Hippocampal formation (tissue), 2 donors: ENCODE data around the gene PRKAR2A.

Experiments
- DNase-seq, 2 donors: peaks; one replicate each; lab custom pipeline; 2025; lab: John Stamatoyannopoulos, UW

Gene PRKAR2A

DNA sequence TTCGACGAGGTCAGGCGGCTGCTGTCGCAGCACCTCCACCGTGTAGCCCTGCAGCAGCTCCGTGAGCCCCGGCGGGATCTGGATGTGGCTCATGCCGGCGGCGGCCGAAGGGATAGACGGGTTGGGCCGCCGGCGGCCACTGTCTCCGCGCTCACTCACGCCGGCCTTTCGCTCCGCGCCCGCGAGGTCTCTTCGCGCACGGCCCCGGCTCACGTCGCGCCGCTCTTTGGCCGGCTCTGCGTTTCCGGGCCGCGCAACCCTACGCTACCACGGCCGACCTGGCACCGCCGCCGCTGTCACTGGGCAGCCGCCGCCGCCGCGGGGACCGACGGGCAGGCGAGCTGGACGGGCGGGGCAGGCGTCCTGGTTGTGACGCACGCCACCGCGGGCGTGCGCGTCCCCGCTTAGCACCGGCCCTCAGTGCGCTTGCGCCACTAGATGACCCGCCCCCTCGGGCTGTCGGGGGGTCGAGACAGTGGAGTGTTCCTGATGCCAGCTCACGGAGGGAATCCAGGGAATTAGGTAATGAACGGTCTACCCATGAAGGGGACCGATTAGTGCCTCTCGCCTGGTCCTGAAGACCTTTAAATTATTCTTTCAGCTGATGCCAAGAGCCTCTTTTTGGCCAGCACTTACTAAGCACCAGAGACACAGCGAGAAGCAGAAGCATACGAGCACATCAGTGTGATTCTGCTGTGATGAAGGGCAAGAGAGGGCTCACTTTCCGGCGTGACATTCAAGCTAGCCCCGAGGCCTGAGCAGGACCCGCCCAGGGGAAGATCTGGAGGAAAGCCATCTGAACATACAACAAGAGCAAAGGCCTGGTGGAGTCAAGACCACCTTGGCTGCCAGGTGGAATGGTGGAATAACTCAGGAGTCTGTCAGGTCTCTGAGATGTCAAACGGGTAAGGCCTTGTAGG is at the start of gene PRKAR2A:
Gene PRKAR2A (minus strand): TSS at position 371 of the 920 bp plus-strand sequence. CDS start 278 bp downstream, at position 93.
- DNase-seq, result peak; percentile 84 to 87

GRCh38 chr3:48896936-48897335 is 49.3 kb upstream of the PRKAR2A start:
- DNase-seq, result no peak

- no peak for DNase-seq
Measured at GRCh38 chr3:48894516-48894915, 46.8 kb upstream of the PRKAR2A start.

- DNase-seq, result no peak
Measured at GRCh38 chr3:48891606-48892005, 43.9 kb upstream of the PRKAR2A start.

- DNase-seq, result no peak
Measured at GRCh38 chr3:48885753-48886152, 38.1 kb upstream of the PRKAR2A start.

DNA sequence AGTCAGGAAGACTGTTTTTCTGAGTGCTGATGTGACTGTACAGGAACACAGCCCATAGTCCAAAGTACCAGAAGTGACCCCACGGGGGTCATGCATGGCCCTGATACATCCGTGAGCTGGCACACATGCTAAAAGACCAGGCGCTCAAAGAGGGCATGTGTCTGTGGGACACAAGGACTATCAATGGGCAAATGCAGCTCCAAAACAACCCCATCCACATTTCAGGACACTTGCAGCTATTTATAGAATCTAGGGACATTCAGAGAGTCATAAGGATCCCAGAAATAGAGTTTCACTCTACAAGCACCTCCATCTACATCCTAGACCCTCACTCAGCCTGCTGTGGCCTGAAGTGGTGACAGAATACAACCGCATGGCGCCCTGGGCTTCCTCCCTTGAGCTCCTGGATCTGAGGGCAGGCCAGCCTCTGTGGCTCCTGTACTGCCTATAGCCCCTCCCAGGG is 34.0 kb upstream of the PRKAR2A start:
- DNase-seq, result no peak

DNA sequence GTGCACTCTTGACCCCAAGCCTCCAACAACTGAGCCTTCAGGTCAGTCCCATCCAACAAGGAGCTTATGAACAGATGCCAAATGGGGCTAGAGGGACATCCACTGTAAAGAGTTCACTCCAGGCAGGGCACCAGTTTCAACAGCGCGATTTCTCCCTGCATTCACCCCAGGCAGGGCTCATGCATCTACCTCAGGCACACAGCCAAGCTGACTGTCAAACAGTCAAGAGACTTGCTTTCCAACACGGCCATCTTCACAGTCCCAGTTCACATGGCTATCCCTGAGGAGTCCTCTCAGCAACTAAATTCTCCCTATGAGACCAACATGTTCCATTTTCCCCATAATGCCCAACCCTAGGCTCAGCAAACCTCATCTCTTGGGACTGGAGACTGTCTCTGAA is 33.3 kb upstream of the PRKAR2A start:
- no peak for DNase-seq

DNA sequence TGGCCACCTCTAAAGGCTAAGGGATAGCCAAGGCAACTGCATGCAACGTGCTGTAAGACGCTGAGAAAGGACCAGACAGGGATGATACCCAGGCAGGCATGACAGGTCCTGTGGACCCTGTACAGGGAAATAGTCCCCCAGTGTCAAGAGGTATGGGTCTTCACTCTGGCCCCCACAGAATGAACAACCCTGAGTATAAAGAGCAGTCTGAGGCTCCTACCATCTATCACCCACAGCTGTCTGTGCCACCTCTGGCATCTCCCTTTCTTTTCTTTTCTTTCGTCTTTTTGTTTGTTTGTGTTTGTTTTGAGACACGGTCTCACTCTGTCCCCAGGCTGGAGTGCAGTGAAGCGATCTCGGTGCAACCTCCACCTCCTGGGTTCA is 32.3 kb upstream of the PRKAR2A start:
- DNase-seq, result no peak

GRCh38 chr3:48879307-48879993 is 31.8 kb upstream of the PRKAR2A start:
- no peak for DNase-seq

DNA sequence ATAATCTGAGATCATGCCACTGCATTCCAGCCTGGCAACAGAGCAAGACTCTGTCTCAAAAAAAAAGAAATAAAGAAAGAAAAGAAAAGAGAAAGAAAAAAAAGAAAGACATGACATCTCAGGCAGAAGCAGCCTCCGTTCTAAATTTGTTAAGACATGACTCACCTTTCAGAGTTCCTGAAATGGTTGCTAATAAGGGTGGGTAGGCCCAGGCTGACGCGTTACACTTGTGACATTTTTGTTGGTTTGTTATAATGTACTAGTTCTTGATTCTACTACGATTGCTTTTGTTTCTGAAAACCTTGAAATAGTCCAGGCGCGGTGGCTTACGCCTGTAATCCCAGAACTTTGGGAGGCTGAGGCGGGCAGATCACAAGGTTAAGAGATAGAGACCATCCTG is 30.0 kb upstream of the PRKAR2A start:
- no peak for DNase-seq

DNA sequence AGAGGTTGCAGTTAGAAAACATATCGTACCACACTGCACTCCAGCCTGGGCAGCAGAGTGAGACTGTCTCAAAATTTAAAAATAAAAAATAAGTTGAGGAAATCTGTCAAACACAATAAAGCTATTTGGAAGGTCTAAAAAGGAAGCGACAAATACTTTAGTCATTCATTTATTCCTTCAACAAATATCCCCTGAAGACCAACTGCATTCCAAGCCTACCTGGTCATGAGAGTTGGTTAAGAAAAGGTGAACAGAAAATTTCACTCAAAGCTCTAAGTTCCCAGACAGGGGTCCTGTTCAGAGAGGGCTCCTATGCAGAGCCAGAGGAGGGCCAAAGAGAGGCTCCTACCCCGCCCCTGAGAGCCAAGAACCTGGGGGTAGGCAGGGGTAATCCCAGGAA is 15.4 kb upstream of the PRKAR2A start:
- DNase-seq, result no peak

- DNase-seq, result no peak
Measured at GRCh38 chr3:48859206-48859605, 11.5 kb upstream of the PRKAR2A start.

GRCh38 chr3:48858709-48859108 is 11.0 kb upstream of the PRKAR2A start:
- no peak for DNase-seq

GRCh38 chr3:48857641-48858040 is 10.0 kb upstream of the PRKAR2A start:
- DNase-seq, result no peak

DNA sequence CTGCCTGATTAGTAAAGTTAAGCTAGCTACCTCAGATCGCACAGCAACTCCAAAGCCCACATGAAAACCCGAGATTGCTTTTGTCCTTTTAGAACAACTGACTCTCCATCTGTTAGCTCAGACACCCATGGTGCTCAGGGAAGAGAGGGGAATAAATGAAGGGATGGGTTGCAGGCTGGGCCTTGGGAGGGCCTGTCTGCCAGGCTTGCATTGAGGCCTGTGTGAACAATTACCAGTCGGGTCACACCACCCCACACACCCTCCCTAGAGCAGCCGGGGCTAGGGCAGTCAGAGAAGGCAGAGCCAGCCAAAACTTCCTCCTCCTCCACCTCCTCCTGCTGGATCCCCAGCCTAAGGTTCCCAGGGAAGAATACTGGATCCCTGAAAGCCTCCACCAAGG is 8.8 kb upstream of the PRKAR2A start:
- peak in 1 of 2 donors; percentile 19 for DNase-seq

DNA sequence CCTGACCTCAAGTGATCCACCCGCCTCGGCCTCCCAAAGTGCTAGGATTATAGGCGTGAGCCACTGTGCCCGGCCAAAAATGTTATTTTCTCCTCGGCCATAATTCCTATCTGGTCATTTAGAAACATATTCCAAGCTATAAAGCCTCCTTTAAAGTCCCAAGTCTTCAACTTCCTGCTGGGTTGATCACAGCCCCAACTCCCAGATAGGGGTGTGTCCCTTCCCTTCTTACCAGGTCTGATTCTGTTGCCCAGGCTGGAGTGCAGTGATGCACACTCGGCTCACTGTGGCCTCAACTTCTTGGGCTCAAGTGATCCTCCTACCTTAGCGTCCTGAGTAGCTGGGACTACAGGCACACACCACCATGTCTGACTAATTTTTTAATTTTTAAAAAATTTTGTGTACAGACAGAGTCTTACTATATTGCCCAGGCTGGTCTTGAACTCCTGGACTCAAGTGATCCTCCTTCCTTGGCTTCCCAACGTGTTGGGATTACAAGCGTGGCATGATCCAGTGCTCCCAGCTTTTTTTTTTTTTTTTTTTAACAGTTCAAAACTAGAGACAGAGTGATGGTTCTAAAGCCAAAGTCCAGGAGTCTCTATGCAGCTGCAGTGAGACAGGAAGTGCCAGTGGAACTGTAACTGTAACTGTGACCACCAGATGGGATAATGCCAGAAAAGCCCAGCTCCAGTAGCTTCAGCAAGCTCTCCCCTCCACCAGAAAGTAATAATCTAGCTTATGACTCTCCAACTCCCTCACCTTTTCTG is 8.2 kb upstream of the PRKAR2A start:
- DNase-seq, result no peak

- DNase-seq, result no peak
Measured at GRCh38 chr3:48852151-48852550, 4.5 kb upstream of the PRKAR2A start.

DNA sequence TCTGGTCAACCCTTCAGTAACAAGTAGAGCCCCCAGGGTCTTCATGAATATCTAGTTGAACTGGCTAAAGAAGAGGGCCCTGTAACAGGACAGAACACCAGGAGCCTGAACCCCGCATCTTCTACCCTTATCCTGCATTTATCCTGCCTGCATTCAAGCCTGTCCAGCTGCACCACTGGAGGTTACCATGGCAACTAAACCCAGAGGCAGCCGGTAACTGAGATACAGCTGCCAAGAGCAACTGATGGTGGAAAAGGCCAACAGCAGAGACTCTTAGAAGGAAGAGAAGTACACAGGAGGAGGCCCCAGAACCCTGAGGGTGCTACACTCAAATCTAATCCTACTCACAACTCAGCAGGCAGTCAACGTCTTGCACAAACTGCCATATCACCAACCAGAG is 3.7 kb upstream of the PRKAR2A start:
- DNase-seq, result peak in 1 of 2 donors; percentile 19

- no peak for DNase-seq
Measured at GRCh38 chr3:48848816-48849515, 1.3 kb upstream of the PRKAR2A start.

DNA sequence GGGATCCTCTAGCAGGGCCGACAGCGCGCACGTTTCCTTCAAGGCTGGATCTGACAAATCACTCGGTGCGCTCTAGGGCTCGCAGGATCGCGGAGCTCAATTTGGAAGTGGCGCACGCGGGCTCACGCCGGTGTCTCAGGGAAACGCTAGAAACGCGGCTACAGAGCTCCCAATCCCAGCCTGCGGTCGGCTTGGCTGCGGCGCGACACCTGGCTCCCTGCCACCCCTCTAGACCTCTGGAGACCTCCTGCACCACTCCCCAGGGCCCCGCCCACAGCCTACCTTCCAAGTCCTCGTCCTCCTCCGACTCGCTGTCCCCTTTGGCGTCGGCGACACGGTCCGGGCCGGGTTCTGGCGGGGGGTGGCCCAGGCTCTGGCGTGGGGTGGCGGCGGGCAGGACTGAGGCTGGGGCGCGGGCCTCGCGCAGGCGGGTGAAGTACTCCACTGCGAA is 596 bp downstream of the PRKAR2A start:
- DNase-seq, result peak; percentile 31 to 59

DNA sequence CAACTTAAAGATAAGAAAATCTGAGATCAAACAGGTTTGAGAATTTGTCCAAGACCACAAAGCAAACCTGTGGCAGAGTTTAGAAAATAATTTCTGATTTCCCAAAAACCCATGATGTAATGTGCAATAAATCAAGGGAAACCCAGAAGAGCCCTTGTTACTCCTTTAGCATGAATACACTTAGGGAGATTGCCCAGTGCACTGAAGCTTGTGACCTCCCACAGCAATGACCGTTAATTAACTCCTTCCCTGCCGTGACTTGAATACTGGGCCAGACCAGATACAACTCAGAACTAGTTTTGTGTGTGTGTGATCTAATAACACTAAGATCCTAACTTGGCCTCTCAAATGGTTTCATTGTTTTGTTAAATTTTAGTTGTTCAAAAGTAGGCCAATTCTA is 2.5 kb downstream of the PRKAR2A start:
- DNase-seq, result no peak

GRCh38 chr3:48837163-48837562 is 10.5 kb downstream of the PRKAR2A start:
- DNase-seq, result no peak
